DMS79 (cell line): ENCODE results near the gene MASP2.
"Not testable (repeated sequence)": the region's sequence is repeated elsewhere in the genome, so short reads cannot be mapped to it uniquely, and the experiment has no call there.

Experiments used
- DNase-seq: peaks from one replicate; lab custom pipeline; 2025; lab: John Stamatoyannopoulos, UW

The MASP2 gene

GRCh38 chr1:11058595-11059154 is 11.6 kb upstream of the MASP2 start:
- peak; percentile 78 for DNase-seq

- no peak for DNase-seq
These were observed 11.0 kb upstream of the MASP2 start for GRCh38 chr1:11058026-11058425.

GRCh38 chr1:11057477-11057876 is 10.4 kb upstream of the MASP2 start:
- no peak for DNase-seq

DNA sequence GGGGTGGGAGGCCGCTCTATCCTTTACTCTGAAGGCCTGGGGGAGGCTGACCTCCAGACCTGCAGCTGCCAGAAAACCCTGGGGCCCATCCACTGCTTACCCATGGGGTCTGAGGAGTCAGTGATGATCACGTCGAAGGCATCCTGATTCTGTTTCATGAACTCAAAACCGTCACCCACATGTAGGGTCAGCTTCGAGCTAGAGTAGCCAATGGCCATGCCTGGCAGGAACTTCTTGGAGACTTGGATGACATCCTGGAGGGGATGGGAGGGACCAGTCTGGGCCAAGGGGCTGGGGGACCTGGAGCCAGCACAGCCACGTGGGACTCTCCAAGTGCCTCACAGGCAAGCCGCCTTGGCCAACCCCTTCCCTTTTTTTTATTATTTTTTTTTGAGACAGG is 9.5 kb upstream of the MASP2 start:
- no peak for DNase-seq

DNA sequence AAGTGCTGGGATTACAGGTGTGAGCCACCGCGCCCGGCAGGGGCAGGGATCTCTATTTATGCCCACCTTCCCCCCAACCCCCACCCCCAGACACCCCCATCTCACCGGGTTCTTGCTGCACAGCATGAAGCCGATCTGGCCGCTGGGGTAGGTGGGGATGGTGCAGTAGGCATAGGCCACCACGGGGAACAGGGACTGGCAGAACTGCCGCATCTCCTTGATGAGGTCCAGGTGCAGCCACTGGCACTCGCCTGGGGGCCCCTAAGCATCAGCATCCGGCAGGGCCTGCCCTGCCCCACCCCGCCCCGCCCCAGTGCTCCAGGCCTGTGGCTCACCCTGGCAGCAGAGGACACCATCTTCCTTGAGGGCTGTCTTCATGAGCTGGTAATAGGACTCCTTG is 8.6 kb upstream of the MASP2 start:
- no peak for DNase-seq

DNA sequence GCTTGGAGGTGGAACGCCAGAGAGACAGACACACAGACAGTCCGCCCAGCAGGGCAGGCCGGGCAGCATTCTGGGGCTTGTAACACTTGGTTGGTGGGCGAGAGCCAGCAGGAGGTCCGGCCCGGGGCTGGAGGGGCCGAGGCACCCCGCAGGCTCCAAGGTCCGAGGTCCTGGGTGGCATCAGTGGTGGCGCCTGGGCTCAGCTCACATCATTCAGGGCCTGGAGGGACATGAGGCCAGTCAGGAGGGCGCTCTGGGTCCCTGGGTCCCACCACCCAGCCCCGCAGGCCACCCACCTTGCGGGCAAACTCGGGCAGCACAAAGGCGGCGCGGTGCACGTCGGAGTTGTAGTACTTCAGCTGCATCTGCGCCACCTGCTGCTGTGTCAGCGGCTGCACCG is 7.6 kb upstream of the MASP2 start:
- DNase-seq: no peak

DNA sequence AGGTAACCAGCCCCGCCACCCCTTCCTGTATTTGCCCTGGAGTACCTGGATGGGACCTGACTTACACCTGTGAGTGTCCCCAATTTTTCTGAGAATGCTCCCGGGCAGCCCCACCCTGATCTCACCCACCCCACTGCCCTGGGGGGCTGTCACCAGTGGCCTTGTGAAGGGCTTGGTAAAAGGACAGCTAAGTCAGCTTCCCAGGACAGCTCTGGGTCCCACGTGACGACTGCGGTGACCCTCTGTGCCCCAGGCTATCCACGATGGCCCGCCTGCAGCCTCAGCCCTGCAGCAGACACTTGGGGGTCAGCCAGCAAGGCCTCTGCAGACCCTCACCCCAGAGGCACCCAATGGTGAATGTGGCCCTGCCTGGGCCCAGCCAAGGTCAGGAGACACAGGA is 7.1 kb upstream of the MASP2 start:
- DNase-seq: no peak

DNA sequence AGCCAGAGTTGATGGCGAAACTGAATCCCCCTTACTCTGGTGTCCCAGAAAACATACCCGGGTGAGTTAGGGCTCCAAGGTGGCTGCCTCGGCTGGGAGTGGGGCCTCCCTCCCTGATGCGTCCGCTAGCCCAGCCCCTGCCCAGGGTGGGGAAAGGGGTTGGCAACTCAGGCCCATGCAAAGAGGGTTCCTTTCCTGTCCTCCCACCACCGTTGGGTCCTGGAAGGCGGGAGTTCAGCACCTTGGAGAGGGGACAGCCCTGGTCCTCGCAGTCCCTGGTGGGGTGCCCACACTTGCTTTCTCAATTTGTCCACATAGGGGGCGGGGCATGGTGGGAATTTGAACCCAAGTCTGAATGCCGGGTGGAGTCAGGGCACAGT is 6.7 kb upstream of the MASP2 start:
- no peak for DNase-seq

DNA sequence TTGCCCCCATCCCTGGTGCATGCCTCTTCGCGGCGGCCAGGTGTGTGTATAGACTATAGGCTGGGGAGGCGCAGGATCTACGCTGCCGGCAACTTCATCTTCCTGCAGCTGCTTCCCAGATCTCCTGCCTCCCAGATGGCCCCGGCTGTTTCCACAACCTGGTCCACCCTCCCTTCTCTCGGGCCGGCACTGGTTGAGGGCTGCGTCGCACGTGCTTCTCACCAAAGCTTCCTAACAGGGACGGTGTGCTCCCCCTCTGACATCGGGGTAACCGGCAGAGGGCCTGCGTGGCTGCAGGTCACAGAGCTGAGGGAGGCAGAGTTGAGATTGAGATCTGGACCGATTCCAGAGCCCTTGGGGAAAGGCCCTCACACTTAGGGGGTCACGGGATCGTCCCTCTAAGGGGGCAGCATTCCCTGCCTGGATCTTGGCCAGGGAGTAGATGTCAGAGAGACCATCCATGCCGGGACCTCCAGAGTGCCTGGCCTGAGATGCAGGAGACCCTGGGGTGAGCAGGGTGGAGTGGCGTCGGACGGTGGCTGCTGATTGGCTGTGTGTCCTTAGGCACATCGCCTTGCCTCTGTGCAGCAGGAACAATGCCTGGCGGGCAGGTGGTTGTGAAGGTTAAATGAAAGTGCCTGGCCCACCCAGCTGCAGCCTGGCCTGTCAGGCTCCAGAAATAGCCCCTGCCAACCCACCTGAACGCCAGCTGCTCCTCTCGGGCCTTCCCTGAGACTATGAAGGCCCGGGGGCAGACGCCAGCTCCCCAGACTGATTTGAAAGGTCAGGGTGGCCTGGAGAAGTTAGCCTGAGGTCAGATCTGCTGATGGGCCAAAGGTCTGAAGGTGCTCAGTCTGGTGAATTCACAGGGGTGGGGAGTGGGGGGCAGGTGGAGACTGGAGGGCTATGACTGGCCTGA is 6.1 kb upstream of the MASP2 start:
- no peak for DNase-seq

DNA sequence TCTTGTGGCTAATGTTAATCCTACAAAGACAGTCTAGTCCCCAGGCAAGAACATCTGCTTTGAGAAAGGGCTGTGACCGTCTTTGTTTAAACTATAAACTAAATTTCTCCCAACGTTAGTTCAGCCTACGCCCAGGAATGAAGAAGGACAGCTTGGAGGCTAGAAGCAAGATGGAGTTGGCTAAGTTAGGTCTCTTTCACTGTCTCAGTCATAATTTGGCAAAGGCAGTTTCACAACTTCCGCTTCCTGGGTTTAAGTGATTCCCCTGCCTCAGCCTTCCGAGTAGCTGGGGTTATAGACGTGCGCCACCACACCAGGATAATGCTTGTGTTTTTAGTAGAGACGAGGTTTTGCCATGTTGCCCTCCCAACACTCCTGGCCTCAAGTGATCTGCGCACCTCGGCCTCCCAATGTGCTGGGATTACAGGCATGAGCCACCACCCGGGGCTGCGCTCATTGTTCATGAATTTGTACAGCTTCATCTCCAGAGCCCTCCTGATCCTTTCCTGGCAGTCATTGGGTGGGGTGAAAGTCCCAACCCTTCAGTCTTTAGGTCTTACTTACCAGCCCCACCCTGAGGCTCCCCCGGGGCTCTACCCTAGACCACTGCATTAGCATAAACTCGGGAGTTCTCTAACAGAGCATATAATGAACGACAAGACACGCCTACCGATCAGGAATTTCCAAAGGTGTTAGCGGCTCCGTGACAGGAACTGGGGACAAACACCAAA is 4.9 kb upstream of the MASP2 start:
- DNase-seq: no peak

DNA sequence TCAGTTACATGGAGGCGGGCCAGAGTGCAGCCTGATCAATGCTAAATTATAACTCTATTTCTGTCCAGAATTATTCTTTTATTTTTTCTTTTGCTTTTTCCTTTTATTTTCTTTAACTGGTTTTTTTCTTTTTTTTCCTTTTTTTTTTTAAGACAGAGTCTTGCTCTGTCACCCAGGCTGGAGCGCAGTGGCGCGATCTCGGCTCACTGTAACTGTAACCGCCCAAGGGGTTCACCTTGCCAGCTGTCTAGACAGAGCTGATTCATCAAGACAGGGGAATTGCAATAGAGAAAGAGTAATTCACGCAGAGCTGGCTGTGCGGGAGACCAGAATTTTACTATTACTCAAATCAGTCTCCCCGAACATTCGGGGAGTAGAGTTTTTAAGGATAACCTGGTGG is 4.1 kb upstream of the MASP2 start:
- not testable (repeated sequence) for DNase-seq

DNA sequence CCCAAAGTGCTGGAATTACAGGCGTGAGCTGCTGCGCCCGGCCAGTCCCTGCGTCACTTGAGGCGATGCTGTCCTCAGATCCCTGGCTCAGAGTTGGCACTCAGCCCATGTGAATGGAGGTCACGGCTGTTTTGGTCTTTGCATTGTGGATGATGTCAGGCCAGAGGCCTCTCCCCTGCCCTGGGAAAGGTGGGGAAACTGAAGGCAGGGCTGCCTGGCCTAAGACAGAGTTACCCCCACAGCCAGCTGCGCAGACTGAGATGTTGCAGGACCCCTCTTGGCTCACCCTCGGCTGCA is 821 bp downstream of the MASP2 start:
- no peak for DNase-seq

DNA sequence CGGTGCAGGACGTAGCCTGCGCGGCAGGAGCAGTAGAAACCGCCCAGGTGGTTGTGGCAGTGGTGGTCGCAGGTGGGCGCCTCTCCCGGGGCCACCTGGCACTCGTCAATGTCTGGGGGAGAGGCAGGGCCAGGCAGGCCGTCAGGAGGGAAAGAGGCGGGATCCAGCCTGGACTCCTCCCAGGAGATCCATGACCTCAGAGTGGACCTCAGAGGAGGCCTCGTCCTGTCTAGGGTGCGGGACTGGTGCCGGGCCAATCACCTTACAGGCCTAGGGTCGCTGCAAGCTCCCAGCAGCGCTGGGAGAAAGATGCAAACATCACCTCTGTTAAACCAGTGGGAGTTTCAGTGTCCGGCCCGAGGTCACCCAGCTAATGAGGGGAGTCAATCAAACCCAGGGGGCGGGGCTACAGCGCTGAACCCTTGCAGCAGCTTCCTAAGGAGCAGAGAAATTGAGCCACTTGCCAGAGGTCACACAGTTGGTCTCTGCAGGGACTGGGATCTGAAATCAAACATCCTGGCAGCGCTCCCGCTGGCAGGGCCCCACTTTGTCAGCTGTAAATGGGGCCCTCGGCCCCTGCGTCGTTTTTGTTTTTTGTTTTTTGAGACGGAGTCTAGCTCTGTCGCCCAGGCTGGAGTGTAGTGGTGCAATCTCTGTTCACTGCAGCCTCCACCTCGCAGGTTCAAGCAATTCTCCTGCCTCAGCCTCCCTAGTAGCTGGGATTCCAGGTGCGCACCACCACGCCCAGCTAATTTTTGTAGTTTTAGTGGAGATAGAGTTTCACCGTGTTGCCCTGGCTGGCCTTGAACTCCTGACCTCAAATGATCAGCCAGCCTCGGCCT is 1.4 kb downstream of the MASP2 start:
- peak; percentile 12 for DNase-seq

DNA sequence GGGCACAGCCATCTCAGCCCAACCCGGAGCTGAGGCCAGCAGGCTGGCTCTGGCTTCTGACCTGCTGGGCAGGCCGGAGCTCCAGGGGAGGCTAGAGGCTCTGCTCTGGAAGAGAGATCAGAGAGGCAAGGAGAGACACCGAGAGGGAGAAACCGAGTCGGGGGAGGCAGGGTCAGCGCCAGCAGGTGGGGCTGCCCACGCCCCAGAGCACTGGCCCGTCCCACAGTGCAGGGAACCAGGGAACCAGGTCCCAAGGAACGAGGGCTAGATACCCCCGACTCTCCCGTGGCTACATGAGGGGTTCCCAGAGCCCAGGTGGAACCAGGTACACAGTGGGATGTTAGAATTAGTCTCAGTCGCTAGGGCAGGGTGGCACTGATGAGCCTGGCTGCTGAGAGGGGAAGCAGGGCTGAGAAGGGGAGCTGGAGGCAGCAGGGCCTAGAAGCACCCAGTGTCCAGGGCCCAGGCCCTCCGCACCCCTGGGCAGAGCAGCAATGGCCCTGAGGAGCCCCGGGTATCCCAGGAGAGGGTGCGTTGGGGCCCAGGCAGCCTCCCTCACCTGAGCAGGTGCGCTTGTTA is 2.1 kb downstream of the MASP2 start:
- DNase-seq: no peak

GRCh38 chr1:11044086-11044848 is 2.8 kb downstream of the MASP2 start:
- no peak for DNase-seq

GRCh38 chr1:11042995-11043874 is 3.8 kb downstream of the MASP2 start:
- no peak for DNase-seq

GRCh38 chr1:11042065-11042464 is 5.0 kb downstream of the MASP2 start:
- no peak for DNase-seq

- no peak for DNase-seq
These were observed 6.0 kb downstream of the MASP2 start for GRCh38 chr1:11041048-11041447.

DNA sequence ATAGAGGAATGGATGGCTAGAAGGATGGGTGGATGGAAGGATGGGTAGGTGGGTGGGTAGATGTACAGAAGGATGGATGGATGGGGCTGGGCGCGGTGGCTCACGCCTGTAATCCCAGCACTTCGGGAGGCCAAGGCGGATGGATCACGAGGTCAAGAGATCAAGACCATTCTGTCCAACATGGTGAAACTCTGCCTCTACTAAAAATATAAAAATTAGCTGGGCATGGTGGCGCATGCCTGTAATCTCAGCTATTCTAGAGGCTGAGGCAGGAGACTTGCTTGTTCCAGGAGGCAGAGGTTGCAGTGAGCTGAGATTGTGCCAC is 7.0 kb downstream of the MASP2 start:
- not testable (repeated sequence) for DNase-seq

DNA sequence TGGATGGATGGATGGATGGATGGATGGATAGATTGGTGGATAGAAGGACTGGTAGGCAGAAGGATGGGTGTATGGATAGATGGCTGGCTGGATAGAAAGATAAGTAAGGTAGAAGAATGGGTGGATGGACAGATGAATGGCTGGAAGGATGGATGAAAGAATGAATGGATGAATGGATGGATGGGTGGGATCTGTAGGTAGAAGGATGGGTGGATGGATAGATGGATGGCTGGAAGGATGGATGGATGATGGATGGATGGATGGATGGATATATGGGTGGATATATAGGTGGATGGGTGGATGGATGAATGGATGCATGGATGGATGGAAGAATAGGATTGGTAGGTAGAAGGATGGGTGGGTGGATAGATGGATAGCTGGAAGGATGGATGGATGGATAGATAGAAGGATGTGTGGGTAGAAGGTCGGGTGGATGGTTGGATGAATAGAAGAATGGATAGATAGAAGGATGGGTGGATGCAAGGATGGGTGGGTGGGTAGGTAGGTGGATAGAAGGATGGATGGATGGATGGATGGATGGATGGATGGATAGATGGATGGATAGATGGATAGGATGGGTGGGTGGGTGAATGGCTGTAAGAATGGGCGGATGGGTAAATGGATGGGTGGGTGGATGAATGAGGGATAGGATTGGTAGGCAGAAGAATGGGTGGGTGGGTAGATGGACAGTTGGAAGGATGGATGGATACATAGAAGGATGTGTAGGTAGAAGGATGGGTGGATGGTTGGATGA is 7.5 kb downstream of the MASP2 start:
- no peak for DNase-seq
